ENCODE measurements around the gene LRTM1.

Gene LRTM1

GRCh38 chr3:54915976-54916375 lies 11.9 kb downstream of the LRTM1 start:
- Histone ChIP-seq H3K9me3 (ENCODE audit: insufficient read depth, low read length) (no peaks in the 10 kb centered on the region), H3K36me3 (replicated peaks; ENCODE audit: low read depth, low read length) (no peaks in the 10 kb centered on the region), H3K79me2 (ENCODE audit: low read length) (no peaks in the 10 kb centered on the region), H4K20me1 (ENCODE audit: insufficient read depth, low read length) (no peaks in the 10 kb centered on the region), H3K4me1 (ENCODE audit: low read length) (no peaks in the 10 kb centered on the region), H2AFZ (ENCODE audit: low read depth, low read length) (no peak overlapping the region), H3K27me3 (ENCODE audit: low read depth, low read length) (no peaks in the 10 kb centered on the region), H3K27ac (ENCODE audit: low read length) (no peak overlapping the region), H3K4me2 (ENCODE audit: low read length) (no peak overlapping the region), H3K9ac (ENCODE audit: low read length) (no peak overlapping the region), H3K4me3 (ENCODE audit: low read length) (no peak overlapping the region)
- TF ChIP-seq EZH2phosphoT487 (IDR thresholded peaks at IDR 0.05; ENCODE audit: low read depth), result no peak
- TF ChIP-seq CTCF (IDR thresholded peaks at IDR 0.05; ENCODE audit: low read depth, low read length), result no peak

DNA sequence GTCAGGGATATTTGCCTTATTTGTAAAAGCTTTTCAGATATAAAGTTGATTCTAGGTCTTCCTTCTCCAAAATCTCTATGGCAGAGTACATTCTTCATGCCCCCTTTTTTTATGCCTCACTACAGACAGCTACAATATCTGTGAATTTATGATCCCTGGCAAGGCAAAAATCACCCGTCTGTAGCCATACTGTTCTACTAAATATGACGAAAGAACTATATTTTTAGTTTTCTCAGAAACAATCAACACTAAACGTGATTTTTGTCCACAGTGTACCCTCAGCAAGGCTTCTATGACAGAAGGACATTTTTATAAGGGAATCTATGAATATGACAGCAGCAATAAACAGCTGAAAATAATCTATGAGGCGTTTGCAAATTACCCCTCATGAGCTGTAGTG lies 12.7 kb downstream of the LRTM1 start:
- Histone ChIP-seq H3K4me1 (ENCODE audit: low read length) (no peaks in the 10 kb centered on the region), H3K9me3 (ENCODE audit: insufficient read depth, low read length) (no peaks in the 10 kb centered on the region), H4K20me1 (ENCODE audit: insufficient read depth, low read length) (no peaks in the 10 kb centered on the region), H2AFZ (ENCODE audit: low read depth, low read length) (no peak overlapping the region), H3K36me3 (replicated peaks; ENCODE audit: low read depth, low read length) (no peaks in the 10 kb centered on the region), H3K79me2 (ENCODE audit: low read length) (no peaks in the 10 kb centered on the region), H3K27ac (ENCODE audit: low read length) (no peak overlapping the region), H3K9ac (ENCODE audit: low read length) (no peak overlapping the region), H3K4me2 (ENCODE audit: low read length) (no peak overlapping the region), H3K27me3 (ENCODE audit: low read depth, low read length) (peaks cover under 1% of the 10 kb centered on the region; the same call in 1 of the 2 replicates), H3K4me3 (ENCODE audit: low read length) (no peak overlapping the region)
- no peak for TF ChIP-seq EZH2phosphoT487 (IDR thresholded peaks at IDR 0.05; ENCODE audit: low read depth)
- no peak for TF ChIP-seq CTCF (IDR thresholded peaks at IDR 0.05; ENCODE audit: low read depth, low read length)

- no peak overlapping the region for H2AFZ ChIP-seq (ENCODE audit: low read depth, low read length)
- no peak overlapping the region for H3K4me3 ChIP-seq (ENCODE audit: low read length)
- H3K27ac ChIP-seq (ENCODE audit: low read length), result no peak overlapping the region
- no peak overlapping the region for H3K4me2 ChIP-seq (ENCODE audit: low read length)
- H3K9ac ChIP-seq (ENCODE audit: low read length), result no peak overlapping the region
- TF ChIP-seq EZH2phosphoT487 (IDR thresholded peaks at IDR 0.05; ENCODE audit: low read depth) (no peak), CTCF (IDR thresholded peaks at IDR 0.05; ENCODE audit: low read depth, low read length) (no peak)
- H3K79me2 ChIP-seq (ENCODE audit: low read length), result no peaks in the 10 kb centered on the region
- no peaks in the 10 kb centered on the region for H3K4me1 ChIP-seq (ENCODE audit: low read length)
- H3K36me3 ChIP-seq (replicated peaks; ENCODE audit: low read depth, low read length), result no peaks in the 10 kb centered on the region
- peaks cover 5% of the 10 kb centered on the region; the same call in 1 of the 2 replicates for H3K27me3 ChIP-seq (ENCODE audit: low read depth, low read length)
- H3K9me3 ChIP-seq (ENCODE audit: insufficient read depth, low read length), result no peaks in the 10 kb centered on the region
- no peaks in the 10 kb centered on the region for H4K20me1 ChIP-seq (ENCODE audit: insufficient read depth, low read length)
These were observed 13.7 kb downstream of the LRTM1 start for GRCh38 chr3:54914180-54914579.

DNA sequence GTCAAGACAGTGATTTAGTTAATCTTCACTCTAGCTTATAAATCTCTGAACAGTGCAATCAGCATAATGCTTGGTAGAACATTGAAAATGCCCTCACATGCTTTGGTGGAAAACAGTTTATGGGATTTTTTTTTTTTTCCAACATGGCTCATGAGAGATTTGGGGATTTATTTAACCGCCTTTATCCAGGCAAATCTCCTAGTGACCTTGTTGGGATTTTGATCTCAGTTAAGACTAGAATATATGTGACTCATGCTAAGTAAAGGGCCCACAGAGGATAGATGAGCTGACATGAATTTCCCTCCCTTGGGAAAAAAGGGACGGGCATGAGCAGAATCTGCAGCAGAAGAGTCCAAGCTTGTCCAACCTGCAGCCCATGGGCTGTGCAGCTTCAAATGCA lies 18.7 kb downstream of the LRTM1 start:
- Histone ChIP-seq H3K27me3 (ENCODE audit: low read depth, low read length) (peaks cover 5% of the 10 kb centered on the region; the same call in 1 of the 2 replicates), H3K27ac (ENCODE audit: low read length) (no peak overlapping the region), H4K20me1 (ENCODE audit: insufficient read depth, low read length) (no peaks in the 10 kb centered on the region), H3K9ac (ENCODE audit: low read length) (no peak overlapping the region), H2AFZ (ENCODE audit: low read depth, low read length) (no peak overlapping the region), H3K36me3 (replicated peaks; ENCODE audit: low read depth, low read length) (no peaks in the 10 kb centered on the region), H3K9me3 (ENCODE audit: insufficient read depth, low read length) (no peaks in the 10 kb centered on the region), H3K4me1 (ENCODE audit: low read length) (no peaks in the 10 kb centered on the region), H3K79me2 (ENCODE audit: low read length) (no peaks in the 10 kb centered on the region), H3K4me2 (ENCODE audit: low read length) (no peak overlapping the region), H3K4me3 (ENCODE audit: low read length) (no peak overlapping the region)
- TF ChIP-seq EZH2phosphoT487 (IDR thresholded peaks at IDR 0.05; ENCODE audit: low read depth), result no peak
- no peak for TF ChIP-seq CTCF (IDR thresholded peaks at IDR 0.05; ENCODE audit: low read depth, low read length)

Measured in OCI-LY3 (cell line).